Measurements from ENCODE around the gene NLRC3. TPM values are rescaled to one million over a fixed set of nuclear protein-coding genes. Genes with fewer than 3 reads are reported as not detected.

NLRC3 gene
- total RNA-seq, 1 donor from 2014 or later, result 0.12 TPM

DNA sequence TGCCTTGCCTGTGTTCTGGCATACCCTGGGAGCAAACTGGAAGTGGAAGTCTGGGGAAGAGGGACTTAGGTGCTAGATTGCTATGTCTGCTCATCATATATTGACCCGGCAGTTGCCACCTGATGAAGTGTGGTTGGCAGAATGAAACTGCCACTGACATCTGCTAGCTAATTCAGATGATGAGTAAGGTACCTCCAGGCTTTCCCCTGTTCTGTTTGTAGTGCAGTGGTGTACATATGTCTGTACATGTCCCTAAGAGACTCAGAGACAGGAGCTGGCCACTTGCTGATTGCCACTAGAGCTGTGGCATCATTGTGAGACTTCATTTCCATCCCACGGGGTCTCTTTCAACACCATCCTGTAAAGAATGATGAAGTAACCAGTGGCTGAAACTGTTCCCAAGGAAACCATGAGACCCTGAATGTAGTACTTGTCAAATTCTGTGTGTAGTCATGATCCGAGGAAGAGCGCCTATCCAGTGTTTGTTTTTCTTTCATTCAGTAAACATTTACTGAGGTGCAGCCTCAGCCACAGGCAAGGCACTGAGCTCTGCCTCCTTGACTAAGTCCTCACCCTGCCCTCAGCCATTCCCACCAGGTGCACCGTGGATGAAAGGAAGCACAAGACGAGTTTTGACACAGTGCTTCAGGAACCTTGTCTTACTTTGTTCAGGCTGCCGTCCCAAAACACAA is 63.2 kb downstream of the NLRC3 start:
- Mint-ChIP-seq H3K36me3 (ENCODE audit: low read depth) (peaks cover 23% of the 10 kb centered on the region), H3K4me3 (ENCODE audit: unreplicated experiment) (no peak overlapping the region), H3K27me3 (ENCODE audit: low read depth) (no peaks in the 10 kb centered on the region), H3K4me1 (ENCODE audit: low read depth) (no peaks in the 10 kb centered on the region), H3K9me3 (ENCODE audit: low read depth) (no peaks in the 10 kb centered on the region), H3K27ac (ENCODE audit: unreplicated experiment) (no peak overlapping the region)
- peak; percentile 46 for DNase-seq (ENCODE audit: low spot score)
- TF ChIP-seq, protein P1, sequence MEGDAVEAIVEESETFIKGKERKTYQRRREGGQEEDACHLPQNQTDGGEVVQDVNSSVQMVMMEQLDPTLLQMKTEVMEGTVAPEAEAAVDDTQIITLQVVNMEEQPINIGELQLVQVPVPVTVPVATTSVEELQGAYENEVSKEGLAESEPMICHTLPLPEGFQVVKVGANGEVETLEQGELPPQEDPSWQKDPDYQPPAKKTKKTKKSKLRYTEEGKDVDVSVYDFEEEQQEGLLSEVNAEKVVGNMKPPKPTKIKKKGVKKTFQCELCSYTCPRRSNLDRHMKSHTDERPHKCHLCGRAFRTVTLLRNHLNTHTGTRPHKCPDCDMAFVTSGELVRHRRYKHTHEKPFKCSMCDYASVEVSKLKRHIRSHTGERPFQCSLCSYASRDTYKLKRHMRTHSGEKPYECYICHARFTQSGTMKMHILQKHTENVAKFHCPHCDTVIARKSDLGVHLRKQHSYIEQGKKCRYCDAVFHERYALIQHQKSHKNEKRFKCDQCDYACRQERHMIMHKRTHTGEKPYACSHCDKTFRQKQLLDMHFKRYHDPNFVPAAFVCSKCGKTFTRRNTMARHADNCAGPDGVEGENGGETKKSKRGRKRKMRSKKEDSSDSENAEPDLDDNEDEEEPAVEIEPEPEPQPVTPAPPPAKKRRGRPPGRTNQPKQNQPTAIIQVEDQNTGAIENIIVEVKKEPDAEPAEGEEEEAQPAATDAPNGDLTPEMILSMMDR (IDR thresholded peaks at IDR 0.05), result no peak

DNA sequence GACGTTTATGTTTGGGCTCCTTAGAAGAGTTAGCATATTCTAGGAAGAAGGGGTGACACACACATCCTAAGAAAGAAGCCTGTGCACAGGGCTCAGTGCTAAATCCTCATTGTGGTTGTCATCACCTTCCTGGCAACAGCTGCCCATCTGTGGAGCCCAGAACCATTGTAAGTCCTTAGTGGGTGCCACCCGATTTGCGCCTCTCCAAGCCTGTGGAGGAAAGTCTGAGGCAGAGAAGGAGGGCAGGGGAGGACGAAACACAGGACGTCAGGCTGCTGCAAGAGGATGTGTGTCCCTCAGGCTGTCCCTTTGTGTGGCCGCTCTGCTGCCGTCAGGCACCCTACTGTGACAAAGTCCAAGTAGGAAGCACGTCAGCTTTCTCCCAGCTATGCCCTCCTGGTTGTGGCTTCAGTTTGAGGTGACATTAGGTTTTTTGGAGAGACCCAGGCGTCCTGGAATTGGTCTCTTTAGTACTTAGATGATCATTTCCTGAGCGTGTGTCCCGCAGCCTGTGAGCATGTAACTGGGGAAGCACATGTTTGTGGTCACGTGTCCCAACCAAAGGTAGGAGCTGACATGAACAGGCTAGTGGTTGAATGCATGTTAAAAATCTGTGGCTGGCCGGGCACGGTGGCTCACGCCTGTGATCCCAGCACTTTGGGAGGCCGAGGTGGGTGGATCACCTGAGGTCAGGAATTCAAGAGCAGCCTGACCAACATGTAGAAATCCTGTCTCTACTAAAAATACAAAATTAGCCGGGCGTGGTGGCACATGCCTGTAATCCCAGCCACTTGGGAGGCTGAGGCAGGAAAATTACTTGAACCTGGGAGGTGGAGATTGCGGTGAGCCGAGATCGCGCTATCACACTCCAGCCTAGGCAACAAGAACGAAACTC is 65.7 kb downstream of the NLRC3 start:
- Mint-ChIP-seq H3K4me3 (ENCODE audit: unreplicated experiment) (no peak overlapping the region), H3K4me1 (ENCODE audit: low read depth) (no peaks in the 10 kb centered on the region), H3K27me3 (ENCODE audit: low read depth) (no peaks in the 10 kb centered on the region), H3K9me3 (ENCODE audit: low read depth) (no peaks in the 10 kb centered on the region), H3K27ac (ENCODE audit: unreplicated experiment) (no peak overlapping the region), H3K36me3 (ENCODE audit: low read depth) (peaks cover 28% of the 10 kb centered on the region)
- TF ChIP-seq, protein P1 (IDR thresholded peaks at IDR 0.05), result no peak
- no peak for DNase-seq (ENCODE audit: low spot score)

DNA sequence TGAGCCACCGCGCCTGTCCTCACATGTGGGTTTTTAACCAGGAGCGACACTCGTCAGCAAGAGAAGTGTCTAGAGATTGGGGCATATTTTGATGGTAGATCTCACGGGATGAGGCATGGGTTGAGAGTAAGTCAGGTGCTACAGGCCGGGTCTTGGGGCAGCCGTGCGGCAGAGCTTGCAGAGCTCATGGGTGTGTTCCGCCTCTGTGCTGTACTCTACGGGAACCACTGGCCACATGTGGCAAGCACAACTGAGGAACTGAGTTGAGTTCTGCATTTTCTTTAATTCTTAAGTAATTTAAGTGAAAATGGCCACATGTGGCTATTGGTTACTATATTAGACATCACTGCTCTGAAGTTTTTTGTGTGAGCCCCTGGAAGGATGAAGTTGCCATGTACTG is 66.8 kb downstream of the NLRC3 start:
- Mint-ChIP-seq H3K4me1 (ENCODE audit: low read depth) (no peaks in the 10 kb centered on the region), H3K36me3 (ENCODE audit: low read depth) (peaks cover 29% of the 10 kb centered on the region), H3K27ac (ENCODE audit: unreplicated experiment) (no peak overlapping the region), H3K4me3 (ENCODE audit: unreplicated experiment) (no peak overlapping the region), H3K9me3 (ENCODE audit: low read depth) (no peaks in the 10 kb centered on the region), H3K27me3 (ENCODE audit: low read depth) (no peaks in the 10 kb centered on the region)
- TF ChIP-seq, protein P1 (IDR thresholded peaks at IDR 0.05), result no peak
- DNase-seq (ENCODE audit: low spot score), result no peak

DNA sequence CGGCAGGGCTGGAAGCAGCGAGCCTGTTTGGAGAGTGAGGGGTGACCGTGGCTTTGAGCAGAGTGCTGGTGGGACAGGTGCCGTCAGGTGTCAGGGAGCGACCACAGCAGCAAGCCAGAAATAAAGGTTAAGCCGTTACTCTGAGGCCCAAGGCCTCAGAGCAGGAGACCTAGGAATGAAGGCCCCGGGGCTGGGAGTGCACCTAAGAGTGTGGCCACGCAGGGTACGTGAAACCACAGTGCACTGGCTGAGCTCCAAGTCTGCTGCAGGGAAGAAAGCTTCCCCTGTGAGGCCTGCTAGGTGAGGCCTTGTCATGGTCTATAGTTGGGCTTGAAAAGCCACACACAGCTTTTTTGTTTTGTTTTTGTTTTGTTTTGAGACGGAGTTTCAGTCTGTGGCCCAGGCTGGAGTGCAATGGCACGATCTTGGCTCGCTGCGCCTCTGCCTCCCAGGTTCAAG is 67.7 kb downstream of the NLRC3 start:
- no peak overlapping the region for H3K4me3 Mint-ChIP-seq (ENCODE audit: unreplicated experiment)
- no peaks in the 10 kb centered on the region for H3K4me1 Mint-ChIP-seq (ENCODE audit: low read depth)
- TF ChIP-seq, protein P1 (IDR thresholded peaks at IDR 0.05), result no peak
- peak; percentile 65 for DNase-seq (ENCODE audit: low spot score)
- peaks cover 30% of the 10 kb centered on the region for H3K36me3 Mint-ChIP-seq (ENCODE audit: low read depth)
- no peaks in the 10 kb centered on the region for H3K9me3 Mint-ChIP-seq (ENCODE audit: low read depth)
- H3K27me3 Mint-ChIP-seq (ENCODE audit: low read depth), result no peaks in the 10 kb centered on the region
- no peak overlapping the region for H3K27ac Mint-ChIP-seq (ENCODE audit: unreplicated experiment)

DNA sequence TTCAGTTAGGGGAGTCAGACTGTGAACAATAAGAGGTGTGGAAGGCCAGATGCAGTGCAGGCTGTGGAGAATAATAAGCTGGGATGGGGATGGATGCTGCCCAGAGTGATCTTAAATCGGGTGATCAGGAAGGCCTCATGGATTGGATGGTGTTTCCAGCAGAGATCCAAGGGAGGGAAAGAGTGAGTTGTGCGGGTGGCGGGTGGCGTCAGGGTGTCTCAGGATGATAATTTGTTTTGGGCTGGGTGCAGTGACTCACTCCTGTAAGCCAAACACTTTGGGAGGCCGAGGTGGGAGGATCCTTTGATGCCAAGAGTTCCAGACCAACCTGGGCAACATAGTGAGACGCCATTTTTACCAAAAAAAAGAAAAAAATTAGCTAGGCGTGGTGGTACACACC is 68.5 kb downstream of the NLRC3 start:
- Mint-ChIP-seq H3K36me3 (ENCODE audit: low read depth) (peaks cover 27% of the 10 kb centered on the region), H3K27me3 (ENCODE audit: low read depth) (no peaks in the 10 kb centered on the region), H3K4me1 (ENCODE audit: low read depth) (peaks cover under 1% of the 10 kb centered on the region), H3K27ac (ENCODE audit: unreplicated experiment) (no peak overlapping the region), H3K4me3 (ENCODE audit: unreplicated experiment) (no peak overlapping the region), H3K9me3 (ENCODE audit: low read depth) (no peaks in the 10 kb centered on the region)
- TF ChIP-seq, protein P1 (IDR thresholded peaks at IDR 0.05), result no peak
- peak; percentile 27 for DNase-seq (ENCODE audit: low spot score)
